NAMALWA (cell line): ENCODE measurements around the gene APAF1.

Experiments
- DNase-seq: peaks from one replicate; pipeline ENCODE4 v3.0.0-alpha.2; 2015; ENCODE audit warnings: low spot score

The APAF1 gene

DNA sequence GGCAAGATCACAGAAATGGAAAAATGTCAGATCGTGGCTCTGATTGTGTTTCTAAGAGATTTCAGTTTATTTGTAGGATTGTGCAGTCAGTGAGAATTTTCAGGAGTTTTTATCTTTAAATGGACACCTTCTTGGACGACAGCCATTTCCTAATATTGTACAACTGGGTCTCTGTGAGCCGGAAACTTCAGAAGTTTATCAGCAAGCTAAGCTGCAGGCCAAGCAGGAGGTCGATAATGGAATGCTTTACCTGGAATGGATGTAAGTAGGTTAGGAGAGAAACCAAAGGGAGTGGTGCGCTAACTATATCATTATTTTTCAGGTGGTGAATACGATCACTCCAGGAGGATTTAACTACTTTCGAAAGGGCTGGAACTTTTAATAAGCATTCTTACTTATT, 26.4 kb downstream of the APAF1 start:
- no peak for DNase-seq

DNA sequence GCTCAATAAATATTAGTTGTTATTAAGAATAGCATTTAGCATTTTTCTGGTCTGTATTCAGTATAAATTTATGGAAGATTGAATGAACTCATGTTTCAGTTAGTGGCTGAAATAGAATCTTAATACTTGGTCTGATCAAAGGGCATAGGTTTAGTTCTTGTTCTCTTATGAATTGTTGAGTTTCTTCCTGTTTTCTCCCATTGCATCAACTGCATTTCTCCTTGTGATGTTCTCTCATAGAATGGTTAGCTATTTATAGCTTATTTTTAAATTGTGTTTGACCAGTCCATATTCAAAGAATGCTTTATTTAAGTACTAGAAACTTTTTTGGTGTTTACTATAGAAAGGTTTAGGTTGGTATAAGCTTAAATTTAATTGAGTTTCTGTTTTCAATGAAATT, 29.8 kb downstream of the APAF1 start:
- no peak for DNase-seq

DNA sequence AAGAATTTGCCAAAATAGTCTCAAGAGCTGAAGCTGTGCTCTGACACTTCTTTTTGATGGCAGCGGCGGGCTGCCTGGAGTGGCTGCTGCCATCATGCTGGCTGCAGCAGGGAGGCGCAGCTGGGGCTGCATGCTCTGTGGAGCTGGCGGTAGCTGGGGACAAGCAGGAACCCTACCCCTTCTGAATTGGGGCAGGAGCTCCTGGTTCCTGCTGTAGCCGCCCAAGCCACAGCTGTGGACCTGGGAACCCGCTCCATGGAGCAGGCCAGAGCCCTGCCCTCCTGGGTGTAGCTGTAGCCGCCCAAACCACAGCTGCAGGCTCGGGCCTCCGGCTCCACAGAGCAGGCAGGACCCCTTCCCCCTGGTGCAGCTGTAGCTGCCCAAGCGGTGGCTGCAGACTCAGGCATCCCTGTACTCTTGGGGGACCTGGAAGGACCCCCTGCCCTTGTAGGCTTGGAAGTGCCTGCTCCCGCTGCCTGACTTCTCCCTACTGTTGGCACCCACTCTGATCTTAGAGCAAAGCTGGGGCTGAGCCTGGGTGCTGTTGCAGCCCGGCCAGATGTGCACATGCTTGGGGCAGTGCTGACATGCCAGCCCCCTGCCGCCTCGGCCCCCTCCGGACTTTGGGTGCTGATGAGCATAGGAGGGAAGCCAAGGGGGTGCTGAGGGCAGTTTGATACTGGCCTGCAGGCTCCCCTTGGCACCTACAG, 33.3 kb downstream of the APAF1 start:
- DNase-seq, result no peak

DNA sequence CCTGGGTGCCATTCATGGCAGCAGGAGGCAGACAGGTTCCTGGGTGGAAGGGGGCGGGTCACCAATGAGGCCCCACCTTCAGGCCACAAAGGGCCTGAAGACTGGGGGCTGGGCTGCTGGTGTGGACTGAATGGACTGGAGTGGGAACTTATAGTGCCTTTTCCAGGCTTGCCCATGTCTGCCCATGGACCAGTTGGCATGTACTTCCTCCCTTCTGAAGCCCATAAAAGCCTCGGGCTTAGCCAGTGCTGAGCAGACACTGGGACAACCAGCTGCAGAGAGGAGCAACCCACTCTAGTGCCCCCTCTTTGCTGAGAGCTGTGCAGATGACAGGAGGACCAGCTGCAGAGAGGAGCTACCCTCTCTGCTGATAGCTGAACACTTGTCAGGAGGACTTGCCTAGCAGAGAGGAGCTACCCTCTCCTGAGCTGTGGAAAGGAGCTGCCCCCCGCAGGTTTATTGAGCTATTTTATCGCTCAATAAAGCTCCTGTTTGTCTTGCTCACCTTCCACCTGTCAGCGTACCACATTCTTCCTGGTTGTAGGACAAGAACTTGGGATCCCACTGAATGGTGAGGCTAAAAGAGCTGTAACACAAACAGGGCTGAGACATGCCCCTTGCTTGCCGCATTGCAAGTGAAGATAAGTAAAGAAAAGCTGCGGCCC, 34.0 kb downstream of the APAF1 start:
- no peak for DNase-seq

DNA sequence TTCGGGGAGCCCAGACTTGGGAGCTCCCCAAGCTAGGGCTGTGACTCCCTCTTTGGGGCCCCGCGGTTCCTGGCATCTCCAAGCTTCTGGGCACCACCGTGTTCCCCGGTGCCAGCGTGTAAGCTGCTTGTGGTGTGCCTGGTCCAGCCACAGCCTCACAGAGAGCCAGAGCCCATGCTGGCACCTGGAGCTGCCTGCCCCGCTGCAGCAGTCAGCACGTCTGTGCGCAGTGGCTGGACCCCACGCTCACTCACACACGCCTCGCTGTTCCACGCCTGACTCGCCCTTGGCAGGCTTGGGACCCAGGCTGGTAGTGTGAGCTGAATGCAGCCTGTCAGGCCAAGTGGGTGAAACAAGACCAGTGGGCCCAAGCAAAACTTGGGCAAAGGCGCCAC, 34.5 kb downstream of the APAF1 start:
- no peak for DNase-seq

DNA sequence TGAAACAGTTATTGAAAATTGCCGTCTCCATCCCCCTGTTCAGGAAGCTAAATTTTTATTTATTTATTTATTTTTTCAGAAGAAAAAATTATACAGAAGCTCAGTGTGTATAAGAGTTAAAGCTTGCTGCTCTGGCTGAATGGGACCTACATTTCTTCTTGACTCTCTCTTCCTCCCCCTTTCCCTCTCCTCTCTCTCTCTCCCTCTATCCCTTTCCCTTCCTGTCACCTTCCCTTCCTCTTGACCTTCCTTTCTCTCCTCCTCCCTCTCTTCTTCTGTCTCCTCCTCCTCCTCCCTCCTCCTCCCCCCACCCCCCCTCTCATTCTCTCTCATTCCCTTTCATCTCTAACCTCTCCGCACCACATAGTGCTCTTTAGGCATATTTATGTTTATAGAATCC, 39.1 kb downstream of the APAF1 start:
- DNase-seq, result no peak

DNA sequence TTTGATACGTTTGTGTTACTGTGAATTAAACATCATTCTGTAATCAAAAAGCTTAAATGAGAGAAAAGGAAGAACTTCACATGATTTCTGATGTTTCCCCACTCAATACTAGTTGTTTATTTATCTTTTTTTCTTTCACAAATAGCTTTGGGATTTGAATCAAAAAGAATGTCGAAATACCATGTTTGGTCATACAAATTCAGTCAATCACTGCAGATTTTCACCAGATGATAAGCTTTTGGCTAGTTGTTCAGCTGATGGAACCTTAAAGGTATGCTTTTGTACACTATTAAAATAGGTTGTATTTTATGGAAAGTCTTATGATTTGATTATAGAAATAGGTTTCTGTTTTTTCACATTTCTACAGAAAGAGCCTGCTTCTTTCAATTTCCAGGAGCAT, 41.5 kb downstream of the APAF1 start:
- no peak for DNase-seq

- no peak for DNase-seq
Measured at GRCh38 chr12:98691351-98691750, 46.3 kb downstream of the APAF1 start.

- no peak for DNase-seq
Measured at GRCh38 chr12:98696036-98696646, 51.1 kb downstream of the APAF1 start.

DNA sequence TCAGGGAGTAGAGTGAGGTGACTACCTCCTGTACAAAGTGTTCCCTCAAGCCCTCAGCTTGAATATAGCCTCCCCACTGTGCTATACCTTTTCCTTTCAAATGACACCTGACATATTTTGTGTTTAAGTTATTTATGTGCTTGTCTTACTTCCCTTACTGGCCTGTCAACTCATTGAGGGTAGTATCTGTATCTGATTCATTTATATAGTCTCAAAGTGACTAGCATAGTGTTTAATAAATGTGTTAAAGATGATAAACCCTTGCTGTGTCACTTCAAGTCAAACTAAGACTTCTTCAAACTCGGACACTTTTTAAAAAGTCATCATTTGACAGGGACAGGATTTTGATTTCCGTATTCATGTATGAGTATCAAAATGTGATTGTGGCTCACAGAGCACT, 52.1 kb downstream of the APAF1 start:
- no peak for DNase-seq

DNA sequence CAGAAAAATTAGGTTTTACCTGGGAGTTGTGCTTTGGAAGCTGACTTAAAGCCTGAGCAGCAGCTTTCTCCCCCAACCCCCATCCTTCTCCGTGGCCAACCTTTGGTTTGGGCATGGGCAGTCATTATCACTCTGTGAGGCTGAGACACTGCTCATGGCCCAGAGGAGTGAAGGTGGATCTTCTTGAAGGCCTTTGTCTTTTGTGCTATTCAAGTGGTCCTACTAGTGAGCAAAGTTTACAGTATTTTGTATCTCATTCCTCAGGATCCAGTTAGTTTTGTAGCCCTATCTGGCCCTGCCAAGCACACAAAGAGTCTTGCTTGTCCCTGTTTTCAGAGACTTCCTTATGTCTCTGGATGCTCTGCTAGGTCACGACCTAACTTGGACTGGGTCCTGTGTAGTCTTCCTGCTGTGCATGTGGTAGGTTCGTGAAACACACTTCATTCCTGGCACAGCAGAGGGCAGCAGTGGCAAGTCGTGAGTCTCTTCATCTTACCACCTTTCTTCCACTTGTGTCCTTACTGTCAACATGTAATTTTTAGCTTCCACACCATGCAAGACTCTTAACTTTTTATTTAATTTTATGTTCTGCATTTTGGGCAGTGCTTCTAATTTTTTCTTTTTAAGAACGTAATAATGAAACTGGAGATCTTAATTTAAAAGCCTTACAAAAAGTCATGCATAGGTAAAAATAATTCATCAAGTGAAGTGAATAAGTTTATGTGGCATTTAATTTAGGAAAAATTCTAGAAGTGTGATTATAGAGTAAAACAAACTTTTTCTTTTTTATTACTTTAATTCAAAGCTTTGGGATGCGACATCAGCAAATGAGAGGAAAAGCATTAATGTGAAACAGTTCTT, 53.7 kb downstream of the APAF1 start:
- peak; percentile 74 for DNase-seq

DNA sequence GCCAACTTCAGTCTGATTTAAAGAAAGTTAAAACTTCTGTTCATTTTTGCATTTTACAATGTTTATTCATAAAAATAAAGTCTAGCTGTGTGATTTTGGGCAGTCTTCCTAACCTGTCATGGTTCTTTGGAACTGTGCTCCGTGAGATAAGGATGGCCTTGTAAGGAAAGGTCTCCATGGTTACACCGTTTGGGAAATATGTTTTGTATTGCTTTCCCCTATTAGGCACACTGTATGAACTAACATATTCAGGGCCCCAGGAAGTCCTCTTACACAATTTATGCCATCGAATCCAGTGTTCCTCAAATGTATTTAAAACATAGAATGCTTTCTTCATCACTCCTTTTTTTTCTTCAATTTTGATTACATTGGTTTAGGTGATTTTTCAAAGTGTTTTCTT, 54.5 kb downstream of the APAF1 start:
- DNase-seq, result no peak

- no peak for DNase-seq
Measured at GRCh38 chr12:98701166-98701565, 56.1 kb downstream of the APAF1 start.

DNA sequence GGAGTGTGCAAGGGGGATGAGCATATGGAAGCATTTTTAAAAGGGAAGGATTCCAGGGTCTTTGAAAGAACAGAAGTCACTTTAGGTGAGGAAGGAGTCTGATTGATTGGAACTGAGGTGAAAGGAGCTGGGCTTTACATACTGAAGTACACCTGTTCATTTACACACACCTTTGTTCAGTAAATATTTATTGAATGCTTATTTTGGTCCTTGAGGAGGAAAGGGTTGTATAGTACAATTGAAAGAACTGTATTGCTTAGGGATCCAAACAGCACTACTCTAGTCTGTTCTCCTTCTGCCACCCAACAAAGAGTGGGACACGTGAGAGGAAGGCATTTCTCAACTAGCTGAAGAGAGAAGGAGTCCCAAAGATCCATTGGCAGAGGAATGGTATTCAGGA, 63.9 kb downstream of the APAF1 start:
- no peak for DNase-seq

GRCh38 chr12:98714426-98714825, 69.3 kb downstream of the APAF1 start:
- DNase-seq, result no peak

- DNase-seq, result no peak
Measured at GRCh38 chr12:98719515-98720504, 74.7 kb downstream of the APAF1 start.

GRCh38 chr12:98721204-98721702, 76.2 kb downstream of the APAF1 start:
- DNase-seq, result no peak

DNA sequence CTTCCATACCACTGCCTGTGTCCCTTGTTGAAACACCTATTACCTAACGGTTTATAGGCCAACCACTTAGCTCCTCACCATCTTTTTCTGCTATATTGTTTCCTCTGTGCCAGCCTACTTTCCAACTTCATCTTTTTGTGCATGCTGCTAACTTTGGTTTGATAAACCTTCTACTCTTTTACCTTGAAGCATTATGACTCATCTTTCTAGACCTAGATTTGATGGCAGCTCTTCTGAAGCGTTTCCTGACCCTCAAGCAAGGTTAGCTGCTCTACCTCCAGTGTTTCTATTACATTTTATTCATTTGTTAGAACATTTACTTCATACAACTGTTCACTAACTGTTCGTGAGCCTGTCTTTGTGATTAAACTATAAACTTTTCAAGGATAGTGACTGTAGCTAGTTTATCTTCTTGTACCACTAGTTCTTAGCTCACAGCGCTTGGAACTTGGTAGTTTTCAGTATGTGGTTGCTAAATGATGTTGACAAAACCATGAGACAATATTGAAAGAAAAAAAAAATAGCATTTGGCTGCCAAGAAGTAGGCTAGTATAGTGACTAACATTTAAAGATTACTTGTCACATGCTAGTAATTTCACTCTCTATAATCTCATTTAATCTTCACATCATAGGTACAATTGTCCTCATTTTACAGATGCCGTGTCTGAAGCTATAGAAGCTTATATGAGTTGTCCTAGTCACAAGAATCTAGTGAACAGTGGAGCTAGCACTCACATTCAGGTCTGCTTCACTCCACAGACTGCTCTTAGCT, 79.5 kb downstream of the APAF1 start:
- DNase-seq, result no peak

DNA sequence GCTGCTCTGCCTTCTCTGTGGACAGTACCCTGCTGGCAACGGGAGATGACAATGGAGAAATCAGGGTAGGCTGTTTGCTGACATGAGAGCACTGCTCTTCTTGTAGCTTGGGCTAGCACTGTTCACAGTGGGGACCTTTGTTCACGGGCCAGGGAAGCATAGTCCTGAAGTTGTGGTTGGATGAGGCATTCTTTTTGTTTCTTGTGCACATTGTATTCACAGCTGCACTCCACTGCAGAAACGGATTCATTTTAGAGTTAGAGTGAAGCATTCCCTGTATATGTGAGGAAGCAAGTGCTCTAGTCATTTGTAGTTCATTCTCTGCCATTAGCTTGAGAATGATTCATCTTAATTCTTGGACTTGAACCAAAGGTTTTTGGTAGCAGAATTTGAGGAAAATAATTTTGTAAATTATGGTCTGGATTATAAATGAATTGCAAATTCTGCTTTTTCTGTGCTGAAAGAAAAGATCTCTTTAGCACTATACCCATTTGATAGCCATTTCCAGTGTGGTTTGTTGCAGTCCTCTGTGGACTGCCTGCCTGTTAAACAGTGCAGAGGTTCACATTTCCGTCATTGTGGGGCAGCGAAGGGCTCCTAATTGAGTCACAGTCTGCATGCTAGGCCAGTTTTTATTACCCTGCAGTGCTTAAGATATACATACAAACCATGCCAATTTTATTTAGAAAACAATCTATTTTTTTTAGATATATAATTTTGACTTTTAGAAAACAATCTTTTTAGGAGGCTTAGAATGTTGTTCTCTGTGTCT, 80.6 kb downstream of the APAF1 start:
- DNase-seq, result peak; percentile 56

- DNase-seq, result peak; percentile 6
Measured at GRCh38 chr12:98727196-98727595, 82.1 kb downstream of the APAF1 start.
